ENCODE data around the gene SEC23A.
A peak's percentile ranks its signal among the peaks of the same experiment; 100 is the strongest.

GRCh38 chr14:39034481-39035296 is 68.3 kb downstream of the SEC23A start:
- TF ChIP-seq CTCF (IDR thresholded peaks at IDR 0.05) (peak in 8 of 12 donors; percentile 5 to 43 (median 26)), POLR2A (IDR thresholded peaks at IDR 0.05) (no peak)

Measured in heart left ventricle (tissue), 13 donors.